ENCODE measurements around the gene ZNF23.

The ZNF23 gene

DNA sequence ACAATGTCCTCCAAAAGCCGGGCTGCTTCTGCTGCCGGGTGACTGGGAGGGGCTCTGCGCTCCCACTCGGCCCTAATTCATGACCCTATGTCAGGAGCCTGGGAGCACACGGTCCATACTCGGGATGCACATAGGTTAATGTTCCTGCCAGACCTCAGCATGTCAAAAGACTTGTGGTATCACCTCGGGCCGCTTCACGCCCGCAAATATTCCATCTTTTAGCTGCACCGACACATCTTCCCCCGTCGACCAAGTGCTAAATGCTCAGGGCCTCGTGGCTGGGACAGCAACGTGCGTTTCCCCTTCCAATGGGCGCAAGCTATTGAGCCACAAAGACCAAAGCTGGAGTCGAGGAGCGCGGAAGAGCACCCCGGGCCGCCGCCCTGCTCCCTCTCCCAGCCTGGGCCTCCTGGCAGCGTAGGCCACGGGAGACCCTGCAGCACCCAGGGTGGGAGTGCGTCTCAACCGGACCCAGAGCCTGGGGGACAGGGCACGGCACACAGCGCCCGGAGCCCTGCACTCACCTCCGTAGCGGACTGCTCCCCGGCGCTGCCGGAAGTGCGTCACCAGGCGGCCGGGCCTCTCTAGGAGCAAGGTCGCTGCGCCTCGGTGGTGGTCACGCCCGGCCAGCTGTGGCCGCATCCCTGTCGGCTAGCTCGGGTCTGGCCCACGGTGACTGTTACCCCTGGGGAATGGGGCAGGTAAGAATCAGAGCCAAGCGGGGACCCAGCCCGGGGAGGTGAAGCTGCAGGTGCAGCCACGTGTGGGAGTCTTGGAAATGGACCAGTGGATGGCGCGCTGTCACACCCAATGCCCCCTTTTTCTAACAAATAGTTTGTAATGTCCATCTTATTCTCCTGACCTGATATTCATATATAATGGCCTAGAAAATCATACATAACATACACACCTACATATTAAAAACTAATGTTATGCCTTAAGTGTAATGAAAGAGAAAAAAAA lies at the start of gene ZNF23:
Gene ZNF23, minus strand, starts transcription at position 562 of the 963 bp plus-strand sequence. CDS start 5,451 bp downstream, outside the sequence.
- DNase-seq = peak; percentile 85

GRCh38 chr16:71507061-71507460 lies 45.0 kb upstream of the ZNF23 start:
- no peak for DNase-seq

- DNase-seq = no peak
Measured at GRCh38 chr16:71504901-71505300, 42.9 kb upstream of the ZNF23 start.

DNA sequence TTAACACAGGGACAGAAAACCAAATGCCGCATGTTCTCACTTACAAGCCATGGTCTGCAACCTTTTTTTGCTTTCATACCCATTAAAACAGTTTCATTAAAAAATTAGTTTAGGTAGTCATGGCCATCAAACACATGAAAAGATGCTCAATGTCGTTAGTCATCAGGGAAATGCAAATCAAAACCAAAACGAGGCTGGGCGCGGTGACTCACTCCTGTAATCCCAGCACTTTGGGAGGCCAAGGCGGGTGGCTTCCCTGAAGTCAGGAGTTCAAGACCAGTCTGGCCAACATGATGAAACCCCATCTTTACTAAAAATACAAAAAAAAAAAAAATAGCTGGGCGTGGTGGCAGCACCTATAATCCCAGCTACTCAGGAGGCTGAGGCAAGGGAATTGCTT lies 42.0 kb upstream of the ZNF23 start:
- DNase-seq = peak; percentile 44

DNA sequence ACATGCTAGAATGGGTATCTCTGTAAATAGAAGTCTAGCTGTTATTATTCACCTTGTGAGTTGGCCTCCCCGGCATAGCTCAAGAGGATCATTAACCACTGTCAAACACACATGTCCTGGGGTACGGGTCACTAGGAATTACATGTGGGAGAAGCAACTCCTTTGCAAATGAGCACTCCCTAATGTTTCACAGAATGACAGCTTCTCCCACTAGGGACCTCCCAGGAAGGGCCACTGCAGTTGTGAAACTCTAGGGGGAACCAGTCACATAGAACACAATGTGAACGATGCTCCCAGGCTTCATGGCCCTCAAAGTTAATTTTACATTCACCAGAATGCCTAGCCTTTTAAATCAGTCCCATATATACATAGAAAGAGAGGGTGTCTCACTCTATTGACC lies 39.5 kb upstream of the ZNF23 start:
- no peak for DNase-seq

DNA sequence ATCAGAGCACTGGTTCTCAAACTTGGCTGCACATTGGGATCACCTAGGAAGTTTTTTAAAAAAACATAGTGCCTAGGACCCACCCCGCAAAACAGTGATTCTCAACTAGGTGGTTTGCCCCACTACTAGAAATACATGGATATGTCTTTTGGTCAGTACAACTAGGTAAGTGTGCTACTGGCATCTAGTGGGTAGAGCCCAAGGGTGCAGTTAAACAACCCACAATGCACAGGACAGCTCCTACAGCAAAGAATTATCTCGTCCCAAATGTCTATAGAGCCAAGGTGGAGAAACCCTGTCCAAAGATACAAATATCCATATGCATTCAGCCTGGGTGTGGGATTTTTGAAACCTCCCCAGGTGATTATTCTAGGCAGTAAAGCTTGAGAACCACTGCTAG lies 38.9 kb upstream of the ZNF23 start:
- DNase-seq = no peak

- DNase-seq = peak; percentile 60
Measured at GRCh38 chr16:71499775-71500364, 37.8 kb upstream of the ZNF23 start.

DNA sequence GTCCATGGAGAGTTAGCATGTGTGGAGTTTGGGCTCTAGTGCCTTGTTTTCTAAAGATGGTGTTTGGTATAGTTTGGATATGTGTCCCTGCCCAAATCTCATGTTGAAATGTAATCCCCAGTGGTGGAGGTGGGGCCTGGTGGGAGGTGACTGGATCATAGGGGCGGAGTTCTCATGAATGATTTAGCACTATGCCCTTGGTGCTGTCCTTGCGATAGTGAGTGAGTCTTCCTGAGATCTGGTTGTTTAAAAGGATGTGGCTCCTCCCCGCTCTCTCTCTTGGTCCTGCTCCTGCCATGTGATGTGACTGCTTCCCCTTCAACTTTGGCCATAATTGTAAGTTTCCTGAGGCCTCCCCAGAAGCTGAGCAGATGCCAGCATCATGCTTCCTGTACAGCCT lies 36.0 kb upstream of the ZNF23 start:
- no peak for DNase-seq

GRCh38 chr16:71493213-71493612 lies 31.2 kb upstream of the ZNF23 start:
- DNase-seq = no peak

GRCh38 chr16:71492786-71493185 lies 30.7 kb upstream of the ZNF23 start:
- DNase-seq = no peak

- no peak for DNase-seq
Measured at GRCh38 chr16:71491054-71491453, 29.0 kb upstream of the ZNF23 start.

GRCh38 chr16:71490361-71490760 lies 28.3 kb upstream of the ZNF23 start:
- DNase-seq = no peak

DNA sequence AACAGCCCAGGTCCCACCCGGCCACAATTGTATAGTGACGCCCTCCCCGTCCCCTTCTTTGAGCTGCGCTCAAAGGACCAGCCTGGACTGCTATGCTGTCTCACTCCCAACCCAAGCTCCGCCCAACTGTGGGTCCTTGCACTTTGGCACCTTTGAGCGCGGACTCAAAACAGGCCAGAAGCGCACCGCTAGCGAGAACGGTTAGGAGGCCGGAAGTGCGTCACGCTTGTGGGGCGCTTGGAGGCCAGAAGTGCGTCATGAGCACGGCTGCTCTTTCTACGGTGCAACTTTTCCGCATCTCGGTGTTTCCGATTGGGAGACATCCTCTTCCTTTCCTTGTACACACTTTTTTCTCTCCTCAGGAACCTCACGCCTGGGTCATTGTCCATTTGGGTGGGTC lies 27.1 kb upstream of the ZNF23 start, which contains the start of gene ZNF19:
Gene ZNF19, minus strand, starts transcription at position 203 of the 400 bp plus-strand sequence. CDS start 7,210 bp downstream, outside the sequence.
- DNase-seq = no peak

GRCh38 chr16:71484006-71484893 lies 22.2 kb upstream of the ZNF23 start:
- DNase-seq = peak; percentile 84

DNA sequence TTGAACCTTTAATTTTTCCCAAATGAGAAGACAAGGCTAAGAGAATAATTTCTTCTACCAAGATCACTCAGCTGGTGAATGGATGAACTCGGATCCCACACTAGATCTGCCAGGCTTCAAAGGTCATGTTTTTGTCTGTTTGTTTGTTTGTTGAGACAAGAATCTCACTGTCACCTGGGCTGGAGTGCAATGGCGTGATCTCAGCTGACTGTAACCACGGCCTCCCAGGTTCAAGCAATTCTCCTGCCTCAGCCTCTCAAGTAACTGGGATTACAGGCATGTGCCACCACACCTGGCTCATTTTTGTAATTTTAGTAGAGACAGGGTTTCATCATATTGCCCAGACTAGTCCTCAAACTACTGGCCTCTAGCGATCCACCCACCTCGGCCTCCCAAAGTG lies 20.5 kb upstream of the ZNF23 start:
- no peak for DNase-seq

GRCh38 chr16:71480956-71481355 lies 18.9 kb upstream of the ZNF23 start:
- DNase-seq = no peak

- no peak for DNase-seq
Measured at GRCh38 chr16:71479420-71479819, 17.4 kb upstream of the ZNF23 start.

DNA sequence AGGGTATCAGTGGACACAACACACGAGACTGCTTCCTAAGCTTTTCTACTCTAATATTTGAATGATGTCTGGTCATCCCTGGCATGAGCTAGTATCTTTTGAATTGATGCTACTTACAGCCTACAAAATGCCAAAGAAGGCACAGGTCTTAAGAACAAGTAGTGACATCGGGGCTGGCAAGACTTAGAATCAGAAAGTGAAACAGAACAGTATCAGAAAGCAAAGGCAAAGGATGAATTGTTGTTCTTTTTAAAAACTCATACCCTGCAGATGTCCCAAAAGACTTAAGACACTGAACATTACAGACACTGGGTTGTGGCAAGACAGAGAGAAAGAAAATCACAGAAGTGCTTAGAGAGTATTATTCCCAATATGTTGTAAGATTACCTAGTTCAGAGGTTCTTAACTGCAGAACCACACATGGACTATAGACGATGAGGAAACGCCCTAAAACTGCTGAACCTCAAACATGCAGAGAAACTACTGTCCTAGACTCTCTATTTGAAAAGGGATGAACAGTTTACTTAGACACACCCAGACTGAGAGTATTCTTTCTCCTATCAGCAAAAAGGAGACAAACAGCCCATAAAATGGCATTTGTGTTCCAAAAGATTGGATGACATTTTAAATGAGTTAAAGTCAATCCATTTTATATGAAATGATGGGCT lies 14.5 kb upstream of the ZNF23 start:
- no peak for DNase-seq

DNA sequence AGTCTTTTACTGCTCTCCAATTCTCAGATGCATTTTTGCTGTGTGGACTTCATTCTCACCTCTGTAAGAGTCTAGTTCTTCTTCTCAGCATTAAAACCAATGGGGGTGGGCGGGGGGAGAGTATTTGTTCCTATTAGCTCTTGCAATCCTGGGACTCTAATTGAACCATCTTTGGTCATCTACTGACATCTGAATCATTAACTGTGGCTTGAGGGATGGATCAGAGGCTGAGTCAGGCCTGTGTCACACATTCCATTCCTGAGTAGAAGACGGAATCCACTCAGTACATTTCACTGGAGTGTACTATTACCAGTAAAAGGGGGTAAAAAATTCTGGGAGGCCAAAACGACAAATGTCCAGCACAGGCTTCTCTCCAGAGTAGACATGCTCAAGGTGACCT lies 12.8 kb upstream of the ZNF23 start:
- no peak for DNase-seq

DNA sequence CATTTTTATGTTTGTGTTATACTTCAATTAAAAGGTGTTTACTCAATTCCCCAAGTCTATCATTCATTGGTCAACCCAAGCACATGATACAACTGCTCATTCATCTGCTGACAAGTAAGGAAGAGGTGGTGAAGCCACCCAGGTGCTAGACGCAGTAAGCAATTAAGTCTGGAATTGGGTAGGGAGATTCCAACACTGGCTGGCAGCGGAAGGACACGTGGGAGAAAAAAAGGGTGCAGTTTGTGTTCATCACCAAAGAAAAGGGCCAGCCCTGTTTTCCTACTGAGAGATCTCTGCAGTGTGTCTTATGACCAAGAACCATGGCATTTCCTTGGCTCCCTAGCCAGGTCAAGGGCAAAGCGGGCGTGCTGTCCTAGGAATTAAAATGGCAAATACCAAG lies 11.8 kb upstream of the ZNF23 start:
- no peak for DNase-seq

GRCh38 chr16:71472931-71473330 lies 10.9 kb upstream of the ZNF23 start:
- DNase-seq = no peak

GRCh38 chr16:71472051-71472450 lies 10.0 kb upstream of the ZNF23 start:
- no peak for DNase-seq

- peak; percentile 50 for DNase-seq
Measured at GRCh38 chr16:71467810-71468209, 5.8 kb upstream of the ZNF23 start.
